GM18520 (cell line): ENCODE results near the gene GRM5.
"Not testable (repeated sequence)": the region's sequence is repeated elsewhere in the genome, so short reads cannot be mapped to it uniquely, and the experiment has no call there.

Experiments
- ATAC-seq: cut with Tn5 transposase; IDR thresholded peaks from one replicate; pipeline ENCODE4 v1.9.1; 2021; ENCODE audit not compliant: unreplicated experiment

Gene GRM5

GRCh38 chr11:88552379-88553062 is 513.3 kb downstream of the GRM5 start:
- ATAC-seq = peak; percentile 70

- ATAC-seq = no peak
These were observed 521.0 kb downstream of the GRM5 start for GRCh38 chr11:88544656-88545280.

GRCh38 chr11:88543902-88544655 is 521.7 kb downstream of the GRM5 start:
- ATAC-seq = peak; percentile 98

- no peak for ATAC-seq
These were observed 524.8 kb downstream of the GRM5 start for GRCh38 chr11:88541006-88541405.

GRCh38 chr11:88538098-88538497 is 527.7 kb downstream of the GRM5 start:
- no peak for ATAC-seq

GRCh38 chr11:88537613-88538012 is 528.2 kb downstream of the GRM5 start:
- no peak for ATAC-seq

GRCh38 chr11:88536616-88537265 is 529.0 kb downstream of the GRM5 start:
- no peak for ATAC-seq

GRCh38 chr11:88535916-88536547 is 529.8 kb downstream of the GRM5 start:
- peak; percentile 99 for ATAC-seq

- no peak for ATAC-seq
These were observed 530.5 kb downstream of the GRM5 start for GRCh38 chr11:88535266-88535665.

- not testable (repeated sequence) for ATAC-seq
These were observed 531.1 kb downstream of the GRM5 start for GRCh38 chr11:88534706-88535105.

- no peak for ATAC-seq
These were observed 531.6 kb downstream of the GRM5 start for GRCh38 chr11:88534185-88534584.

- no peak for ATAC-seq
These were observed 532.8 kb downstream of the GRM5 start for GRCh38 chr11:88533001-88533400.

GRCh38 chr11:88531831-88532230 is 534.0 kb downstream of the GRM5 start:
- ATAC-seq = no peak

- ATAC-seq = no peak
These were observed 536.4 kb downstream of the GRM5 start for GRCh38 chr11:88529426-88529825.

- no peak for ATAC-seq
These were observed 542.3 kb downstream of the GRM5 start for GRCh38 chr11:88523386-88524071.

- ATAC-seq = no peak
These were observed 543.0 kb downstream of the GRM5 start for GRCh38 chr11:88522624-88523385.

GRCh38 chr11:88521799-88522201 is 544.0 kb downstream of the GRM5 start:
- ATAC-seq = no peak

GRCh38 chr11:88521399-88521798 is 544.4 kb downstream of the GRM5 start:
- ATAC-seq = no peak

GRCh38 chr11:88520391-88520790 is 545.4 kb downstream of the GRM5 start:
- no peak for ATAC-seq

- no peak for ATAC-seq
These were observed 550.8 kb downstream of the GRM5 start for GRCh38 chr11:88515002-88515401.
